Peyer's patch (tissue), 4 donors: ENCODE data around the gene RAD9B. TPM values are rescaled to one million over a fixed set of nuclear protein-coding genes. Genes with fewer than 3 reads are reported as not detected.
"Not testable (repeated sequence)": the region's sequence is repeated elsewhere in the genome, so short reads cannot be mapped to it uniquely, and the experiment has no call there.

Experiments
- DNase-seq, 3 donors: peaks; one replicate each; pipeline ENCODE4 v3.0.0-alpha.2; 2017 to 2019
- H3K27ac ChIP-seq, 4 donors: fragments of 200-600 bp; sonication (generic); one replicate each; pipeline ENCODE4 v1.5.1; 2016 to 2019
- H3K27me3 ChIP-seq, 2 donors: fragments of 200-600 bp; sonication (generic); one replicate each; pipeline ENCODE4 v1.5.1; 2019
- H3K36me3 ChIP-seq, 3 donors: fragments of 200-600 bp; sonication (generic); one replicate each; pipeline ENCODE4 v1.5.1; 2016 to 2019
- H3K4me1 ChIP-seq, 4 donors: fragments of 200-600 bp; sonication (generic); one replicate each; pipeline ENCODE4 v1.5.1; 2016 to 2019
- H3K4me3 ChIP-seq, 4 donors: fragments of 200-600 bp; sonication (generic); 1 replicate in 3 of 4; 2 replicates in 1 of 4; pipeline ENCODE4 v1.5.1; 2016 to 2019; ENCODE audit warnings: mild to moderate bottlenecking in 1 of 4
- H3K9me3 ChIP-seq, 4 donors: fragments of 200-600 bp; sonication (generic); one replicate each; pipeline ENCODE4 v1.5.1; 2016 to 2019; ENCODE audit warnings: mild to moderate bottlenecking in 1 of 4
- CTCF ChIP-seq, 6 experiments: fragments of 450-650 bp in 4 of 6; fragments of 200-600 bp in 2 of 6; sonication (generic) in 1 of 6; IDR thresholded peaks; one replicate each; pipeline ENCODE4 v1.5.1; 2017 to 2019; ENCODE audit warnings: antibody characterized with exemption in 6 of 6, mild to moderate bottlenecking in 3 of 6, moderate library complexity in 1 of 6
- POLR2A ChIP-seq, 2 donors: fragments of 450-650 bp; IDR thresholded peaks; one replicate each; pipeline ENCODE4 v1.5.1; 2017; ENCODE audit warnings: antibody characterized with exemption in 2 of 2, mild to moderate bottlenecking in 2 of 2, moderate library complexity in 2 of 2
- total RNA-seq, 4 donors: library from RNA; depleted of rRNA; stranded (reverse); fragments of >200 nt; gene quantifications; one replicate each; pipeline ENCODE4 v1.1.0, GENCODE V29; 2016

Gene RAD9B
- total RNA-seq, 4 donors from 2014 or later, result 0.40 to 0.83 TPM; not detected in 2

GRCh38 chr12:110513842-110514241, 11.7 kb downstream of the RAD9B start:
- Histone ChIP-seq H3K27ac (no peak overlapping the region), H3K36me3 (no peaks in the 10 kb centered on the region), H3K4me1 (no peaks in the 10 kb centered on the region), H3K4me3 (no peak overlapping the region), H3K9me3 (no peaks in the 10 kb centered on the region), H3K27me3 (no peaks in the 10 kb centered on the region)
- DNase-seq, result no peak
- TF ChIP-seq POLR2A (IDR thresholded peaks at IDR 0.05), result no peak
- no peak for TF ChIP-seq CTCF (IDR thresholded peaks at IDR 0.05)

GRCh38 chr12:110514363-110514762, 12.2 kb downstream of the RAD9B start:
- Histone ChIP-seq H3K4me3 (no peak overlapping the region), H3K9me3 (no peaks in the 10 kb centered on the region), H3K36me3 (no peaks in the 10 kb centered on the region), H3K4me1 (no peaks in the 10 kb centered on the region), H3K27ac (no peak overlapping the region), H3K27me3 (no peaks in the 10 kb centered on the region)
- DNase-seq, result no peak
- TF ChIP-seq POLR2A (IDR thresholded peaks at IDR 0.05) (no peak), CTCF (IDR thresholded peaks at IDR 0.05) (no peak)

- Histone ChIP-seq H3K27ac (no peak overlapping the region), H3K4me1 (no peaks in the 10 kb centered on the region), H3K9me3 (no peaks in the 10 kb centered on the region), H3K27me3 (no peaks in the 10 kb centered on the region), H3K36me3 (no peaks in the 10 kb centered on the region), H3K4me3 (no peak overlapping the region)
- DNase-seq, result no peak
- no peak for TF ChIP-seq CTCF (IDR thresholded peaks at IDR 0.05)
- TF ChIP-seq POLR2A (IDR thresholded peaks at IDR 0.05), result no peak
These were observed 14.9 kb downstream of the RAD9B start for GRCh38 chr12:110516995-110517394.

- not testable (repeated sequence) for H3K4me1 ChIP-seq, H3K27ac ChIP-seq, H3K27me3 ChIP-seq, H3K4me3 ChIP-seq, H3K9me3 ChIP-seq, H3K36me3 ChIP-seq, DNase-seq
These were observed 15.9 kb downstream of the RAD9B start for GRCh38 chr12:110518014-110518413.

GRCh38 chr12:110520876-110521712, 19.0 kb downstream of the RAD9B start:
- H3K4me1 ChIP-seq, H3K4me3 ChIP-seq, H3K27ac ChIP-seq, H3K27me3 ChIP-seq, H3K36me3 ChIP-seq, DNase-seq, H3K9me3 ChIP-seq: not testable (repeated sequence)

DNA sequence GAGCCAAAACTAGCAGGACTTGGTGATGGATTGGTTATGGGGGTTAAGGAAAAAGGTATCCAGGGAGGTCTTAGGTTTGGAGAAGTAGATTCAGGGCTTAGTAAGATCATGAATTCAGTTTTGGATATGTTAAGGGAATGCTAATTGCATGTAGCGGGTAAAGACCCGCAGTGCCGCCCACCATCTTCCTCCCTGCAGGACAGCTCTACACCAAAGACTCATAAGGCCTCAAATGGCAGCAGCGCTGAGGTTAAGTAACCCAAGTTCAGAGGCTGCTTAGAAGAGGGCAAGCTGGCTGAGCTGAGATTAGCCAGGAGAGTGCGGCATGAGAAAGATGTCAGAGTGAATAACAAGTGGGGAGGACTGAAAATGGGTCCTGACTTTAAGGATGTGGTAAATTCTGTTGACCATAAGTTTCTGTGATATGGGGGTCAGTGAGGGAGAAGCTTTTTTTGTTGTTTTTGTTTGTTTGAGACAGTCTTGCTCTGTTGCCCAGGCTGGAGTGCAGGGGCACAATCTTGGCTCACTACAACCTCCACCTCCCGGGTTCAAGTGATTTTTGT, 26.2 kb downstream of the RAD9B start:
- no peaks in the 10 kb centered on the region for H3K9me3 ChIP-seq
- H3K27ac ChIP-seq, result no peak overlapping the region
- TF ChIP-seq CTCF (IDR thresholded peaks at IDR 0.05), result no peak
- no peak for TF ChIP-seq POLR2A (IDR thresholded peaks at IDR 0.05)
- H3K36me3 ChIP-seq, result no peaks in the 10 kb centered on the region
- no peak overlapping the region for H3K4me3 ChIP-seq
- peaks cover 0 to 18% (median 0%) of the 10 kb centered on the region in 4 donors for H3K4me1 ChIP-seq
- H3K27me3 ChIP-seq, result no peaks in the 10 kb centered on the region
- DNase-seq, result no peak
